ENCODE measurements around the gene CDC25B. TPM values are rescaled to one million over a fixed set of nuclear protein-coding genes. Genes with fewer than 3 reads are reported as not detected.

The CDC25B gene
- 18.9 and 20.5 TPM in 2 replicates for total RNA-seq

GRCh38 chr20:3795511-3796468 is at the start of gene CDC25B:
Gene CDC25B, plus strand, starts transcription at chr20:3796310. Its CDS starts 222 bp downstream, at chr20:3796532.

GRCh38 chr20:3767427-3768341 is 28.4 kb upstream of the CDC25B start, which contains the start of gene ADISSP:
Gene ADISSP, minus strand, starts transcription at chr20:3767753. Its CDS starts 7,653 bp downstream, at chr20:3760100.

GRCh38 chr20:3781153-3781910 is 14.8 kb upstream of the CDC25B start, which contains the start of gene SPEF1:
Gene SPEF1, minus strand, starts transcription at chr20:3781448. Its CDS starts 161 bp downstream, at chr20:3781287.

GRCh38 chr20:3786665-3787323 is 9.3 kb upstream of the CDC25B start, which contains the start of gene CENPB:
Gene CENPB, minus strand, starts transcription at chr20:3786740. Its CDS starts 257 bp downstream, at chr20:3786483.

GRCh38 chr20:3820048-3820900 is 24.2 kb downstream of the CDC25B start, which contains the start of gene AP5S1:
Gene AP5S1, plus strand, starts transcription at chr20:3820547. Its CDS starts 1,571 bp downstream, at chr20:3822118.

GRCh38 chr20:3846740-3847428 is 50.8 kb downstream of the CDC25B start, which contains the start of gene MAVS:
Gene MAVS, plus strand, starts transcription at chr20:3846834. Its CDS starts 7,791 bp downstream, at chr20:3854625.

Other genes starting within 250 kb of the CDC25B start
- not detected in 2 replicates for gene GFRA4, start 132.9 kb upstream of the CDC25B start, total RNA-seq
- 21.9 and 44.4 TPM in 2 replicates for gene ADAM33, start 114.3 kb upstream of the CDC25B start, total RNA-seq
- gene SIGLEC1, start 83.7 kb upstream of the CDC25B start, total RNA-seq: under 0.01 TPM in 1 of 2 replicates, not detected in the other
- 0.14 and 0.46 TPM in 2 replicates for gene HSPA12B, start 63.6 kb upstream of the CDC25B start, total RNA-seq
- 15.1 and 16.5 TPM in 2 replicates for gene ADISSP, start 28.6 kb upstream of the CDC25B start, total RNA-seq
- 0.14 and 0.28 TPM in 2 replicates for gene SPEF1, start 14.9 kb upstream of the CDC25B start, total RNA-seq
- 70.1 and 101 TPM in 2 replicates for gene CENPB, start 9.6 kb upstream of the CDC25B start, total RNA-seq
- 13.5 and 15.9 TPM in 2 replicates for gene AP5S1, start 24.2 kb downstream of the CDC25B start, total RNA-seq
- 12.5 and 16.9 TPM in 2 replicates for gene MAVS, start 50.5 kb downstream of the CDC25B start, total RNA-seq
- 43.9 and 52.4 TPM in 2 replicates for gene PANK2, start 93.1 kb downstream of the CDC25B start, total RNA-seq
- gene RNF24, start 219.2 kb downstream of the CDC25B start, total RNA-seq: 13.5 and 15.4 TPM in 2 replicates

Measured in smooth muscle cell of bladder (primary cell).